Breast epithelium (tissue), 3 donors: Measurements from ENCODE around the gene BMAL2.

Experiments used
- POLR2A ChIP-seq: fragments of 450-650 bp; IDR thresholded peaks from one replicate; pipeline ENCODE4 v1.6.1; 2016; ENCODE audit warnings: antibody characterized with exemption, mild to moderate bottlenecking, moderate library complexity
- POLR2AphosphoS5 ChIP-seq, 3 donors: sonication (generic); formaldehyde crosslinking; IDR thresholded peaks; one replicate each; pipeline ENCODE4 v1.6.1; 2017; ENCODE audit warnings: antibody characterized with exemption in 3 of 3
- TF ChIP-seq, protein P1 (sequence below), 3 donors: fragments of 450-650 bp; IDR thresholded peaks; one replicate each; pipeline ENCODE4 v1.5.1; 2016 to 2017; ENCODE audit warnings: antibody characterized with exemption in 3 of 3, mild to moderate bottlenecking in 3 of 3, moderate library complexity in 3 of 3

DNA sequence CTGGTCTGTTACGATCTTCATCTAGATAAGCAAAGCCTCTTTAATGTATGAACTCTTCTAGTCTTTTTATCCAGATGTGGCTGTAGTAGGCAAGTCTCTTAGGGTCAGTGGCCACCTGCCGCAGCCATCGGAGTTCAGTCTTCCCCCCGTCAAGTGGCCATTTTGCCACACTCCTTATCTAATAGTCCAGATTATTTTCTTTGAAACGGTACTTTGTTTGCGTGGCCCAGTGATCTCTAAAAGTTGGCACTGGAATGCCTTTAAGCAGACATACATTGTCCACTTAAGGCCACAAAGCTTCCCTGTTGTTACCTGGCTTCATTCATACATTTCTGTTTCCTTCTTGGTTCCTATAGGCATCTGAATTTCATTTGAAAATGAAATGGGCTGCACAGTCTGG is 36.0 kb upstream of the BMAL2 start:
- TF ChIP-seq POLR2A: no peak
- TF ChIP-seq, protein P1, sequence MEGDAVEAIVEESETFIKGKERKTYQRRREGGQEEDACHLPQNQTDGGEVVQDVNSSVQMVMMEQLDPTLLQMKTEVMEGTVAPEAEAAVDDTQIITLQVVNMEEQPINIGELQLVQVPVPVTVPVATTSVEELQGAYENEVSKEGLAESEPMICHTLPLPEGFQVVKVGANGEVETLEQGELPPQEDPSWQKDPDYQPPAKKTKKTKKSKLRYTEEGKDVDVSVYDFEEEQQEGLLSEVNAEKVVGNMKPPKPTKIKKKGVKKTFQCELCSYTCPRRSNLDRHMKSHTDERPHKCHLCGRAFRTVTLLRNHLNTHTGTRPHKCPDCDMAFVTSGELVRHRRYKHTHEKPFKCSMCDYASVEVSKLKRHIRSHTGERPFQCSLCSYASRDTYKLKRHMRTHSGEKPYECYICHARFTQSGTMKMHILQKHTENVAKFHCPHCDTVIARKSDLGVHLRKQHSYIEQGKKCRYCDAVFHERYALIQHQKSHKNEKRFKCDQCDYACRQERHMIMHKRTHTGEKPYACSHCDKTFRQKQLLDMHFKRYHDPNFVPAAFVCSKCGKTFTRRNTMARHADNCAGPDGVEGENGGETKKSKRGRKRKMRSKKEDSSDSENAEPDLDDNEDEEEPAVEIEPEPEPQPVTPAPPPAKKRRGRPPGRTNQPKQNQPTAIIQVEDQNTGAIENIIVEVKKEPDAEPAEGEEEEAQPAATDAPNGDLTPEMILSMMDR (IDR thresholded peaks at IDR 0.05): no peak
- no peak for TF ChIP-seq POLR2AphosphoS5 (IDR thresholded peaks at IDR 0.05)
